Pancreas (tissue), 10 donors: ENCODE results near the gene TBXT. TPM values are rescaled to one million over a fixed set of nuclear protein-coding genes. Genes with fewer than 3 reads are reported as not detected.

ENCODE experiments used
- ATAC-seq, 4 donors: fragments of 200-7000 bp; cut with Tn5 transposase; one replicate each; pipeline versions ENCODE4 v1.8.0 to v1.9.1; 2020; ENCODE audit warnings: mild to moderate bottlenecking in 4 of 4, moderate library complexity in 4 of 4
- DNase-seq, 6 donors: peaks; one replicate each; pipeline ENCODE4 v3.0.0-alpha.2; 2020
- FAIRE-seq: peaks from 2 replicates; lab custom pipeline; 2012; peaks lifted over from hg19 to GRCh38; lab: Jason Lieb, UNC
- H3K27ac ChIP-seq, 4 donors: fragments of 200-600 bp; sonication (generic); 1 replicate in 3 of 4; 2 replicates in 1 of 4; pipeline versions ENCODE4 v1.5.0 to v1.8.0; 2020
- H3K27me3 ChIP-seq, 4 donors: fragments of 200-600 bp; one replicate each; pipeline ENCODE4 v1.8.0; 2021
- H3K36me3 ChIP-seq, 3 donors: fragments of 200-600 bp; sonication (generic) in 1 of 3; one replicate each; pipeline versions ENCODE4 v1.5.0 to v1.8.0; 2020 to 2021
- H3K4me1 ChIP-seq, 3 donors: fragments of 200-600 bp; one replicate each; pipeline ENCODE4 v1.8.0; 2021
- H3K4me3 ChIP-seq, 4 donors: fragments of 200-600 bp; sonication (generic) in 2 of 4; one replicate each; pipeline versions ENCODE4 v1.5.0 to v1.8.0; 2020 to 2021
- H3K9me3 ChIP-seq, 4 donors: fragments of 200-600 bp; one replicate each; pipeline ENCODE4 v1.8.0; 2021
- WGBS, 2 donors: extraction: QIAGEN DNeasy Blood & Tissue Kit; methylation state at CpG; one replicate each; pipeline ENCODE4 v1.1.7; 2013; 5-methylcytosine and 5-hydroxymethylcytosine counted together
- intact Hi-C, 3 donors: fragments of 100-400 bp; cut with DNase I; formaldehyde crosslinking; loops; one replicate each; pipeline versions ENCODE4 v1.11.1 to v1.14.2; 2022
- polyA plus RNA-seq, 2 donors: library from polyadenylated mRNA; stranded (reverse); fragments of 200-250 nt; gene quantifications; one replicate each; pipeline ENCODE4 v1.2.3, GENCODE V29; 2013
- total RNA-seq, 6 donors: library from RNA; stranded (reverse); fragmentation: NEBNext Ultra II Directional in 4 of 6; extraction: Animal tissue kit (Norgen Biotek cat#: 25700) in 4 of 6; gene quantifications; one replicate each; pipeline versions ENCODE4 v1.2.1 to v1.2.4, GENCODE V29; 2021 to 2023
- TF ChIP-seq, protein P1 (sequence below), 4 donors: fragments of 200-600 bp; sonication (generic) in 3 of 4; IDR thresholded peaks; one replicate each; pipeline versions ENCODE4 v1.5.0 to v1.8.0; 2021; ENCODE audit warnings: antibody characterized with exemption in 4 of 4
- donor health status: healthy with polysubstance abuse.
- donor health status: DM: no; HTN: no; CAD: no; lungs with moderate emphysema.
- donor health status: DM: no; HTN: no; CAD: no.
- donor health status: control.
- donor health status: control.
- donor health status: Bipolar disorder and iron deficiency.
- donor health status: DM: yes; HTN: yes; CAD: no.
- donor health status: DM: no; HTN: no; CAD: no.
- donor health status: DM: no; HTN: no; CAD: no.
- donor health status: DM: yes; HTN: yes; CAD: no.

The TBXT gene
- total RNA-seq (not detected), polyA plus RNA-seq (not detected)

DNA sequence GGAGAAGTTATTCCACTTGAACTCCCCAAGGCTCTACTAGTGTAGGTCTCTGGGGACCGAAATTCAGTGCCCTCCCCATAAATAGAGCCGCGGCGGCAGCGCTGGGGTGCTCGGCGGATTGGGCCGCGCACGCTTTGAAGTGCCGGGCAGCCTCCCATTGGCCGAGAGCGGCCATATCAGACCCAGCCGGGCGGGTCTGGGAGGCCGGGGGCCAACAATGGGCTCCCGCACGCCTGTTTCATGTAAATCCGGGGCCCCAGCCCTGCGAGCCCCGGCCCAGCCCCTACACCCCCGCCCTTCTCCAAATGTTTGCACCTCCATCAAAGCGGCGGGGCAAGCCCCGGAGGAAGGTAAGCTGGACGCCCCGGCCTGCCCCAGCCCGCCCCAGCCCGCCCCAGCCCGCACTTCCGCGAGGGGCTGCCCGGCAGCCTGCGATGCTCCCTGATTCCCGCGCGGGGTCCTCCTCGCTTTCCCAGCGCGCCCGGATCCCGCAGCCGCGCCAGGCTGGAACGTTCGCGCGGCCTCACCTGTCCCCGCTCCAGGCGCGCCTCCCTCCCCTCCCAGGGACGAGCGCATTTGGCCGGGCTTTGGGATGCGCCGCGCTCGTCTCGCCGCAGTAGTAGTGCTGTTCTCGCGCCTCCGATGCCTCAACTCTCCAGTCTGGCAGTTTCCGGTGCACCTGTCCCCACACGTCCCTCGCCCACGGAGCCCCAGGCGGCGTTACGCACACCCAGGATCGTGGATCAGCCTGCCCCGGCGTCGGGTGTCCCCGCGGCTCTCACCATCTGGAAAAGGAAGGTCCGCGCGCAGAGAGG lies at the start of gene TBXT:
Gene TBXT, minus strand, starts transcription at position 51 of the 815 bp plus-strand sequence. CDS start 260 bp downstream, outside the sequence.
- TF ChIP-seq, protein P1, sequence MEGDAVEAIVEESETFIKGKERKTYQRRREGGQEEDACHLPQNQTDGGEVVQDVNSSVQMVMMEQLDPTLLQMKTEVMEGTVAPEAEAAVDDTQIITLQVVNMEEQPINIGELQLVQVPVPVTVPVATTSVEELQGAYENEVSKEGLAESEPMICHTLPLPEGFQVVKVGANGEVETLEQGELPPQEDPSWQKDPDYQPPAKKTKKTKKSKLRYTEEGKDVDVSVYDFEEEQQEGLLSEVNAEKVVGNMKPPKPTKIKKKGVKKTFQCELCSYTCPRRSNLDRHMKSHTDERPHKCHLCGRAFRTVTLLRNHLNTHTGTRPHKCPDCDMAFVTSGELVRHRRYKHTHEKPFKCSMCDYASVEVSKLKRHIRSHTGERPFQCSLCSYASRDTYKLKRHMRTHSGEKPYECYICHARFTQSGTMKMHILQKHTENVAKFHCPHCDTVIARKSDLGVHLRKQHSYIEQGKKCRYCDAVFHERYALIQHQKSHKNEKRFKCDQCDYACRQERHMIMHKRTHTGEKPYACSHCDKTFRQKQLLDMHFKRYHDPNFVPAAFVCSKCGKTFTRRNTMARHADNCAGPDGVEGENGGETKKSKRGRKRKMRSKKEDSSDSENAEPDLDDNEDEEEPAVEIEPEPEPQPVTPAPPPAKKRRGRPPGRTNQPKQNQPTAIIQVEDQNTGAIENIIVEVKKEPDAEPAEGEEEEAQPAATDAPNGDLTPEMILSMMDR (IDR thresholded peaks at IDR 0.05) = no peak
- FAIRE-seq (no peak), DNase-seq (no peak), ATAC-seq (peak in 2 of 4 donors; percentile 22 to 34)
- H3K27ac ChIP-seq = no peak within 1 kb of the TSS
- H3K9me3 ChIP-seq = no peaks in the 10 kb centered on the region
- H3K27me3 ChIP-seq = peaks cover 0 to 45% (median 16%) of the 10 kb centered on the region in 4 donors
- no peaks in the 10 kb centered on the region for H3K36me3 ChIP-seq
- H3K4me3 ChIP-seq = peak within 1 kb of the TSS in 2 of 4 donors; percentile 6 to 35
- WGBS, 2 donors = 1 to 2% methylated on average over 66 to 79 of the region's 79 CpGs
- H3K4me1 ChIP-seq = peaks cover 0 to 6% (median 0%) of the 10 kb centered on the region in 3 donors
- intact Hi-C loops = no loop called here

DNA sequence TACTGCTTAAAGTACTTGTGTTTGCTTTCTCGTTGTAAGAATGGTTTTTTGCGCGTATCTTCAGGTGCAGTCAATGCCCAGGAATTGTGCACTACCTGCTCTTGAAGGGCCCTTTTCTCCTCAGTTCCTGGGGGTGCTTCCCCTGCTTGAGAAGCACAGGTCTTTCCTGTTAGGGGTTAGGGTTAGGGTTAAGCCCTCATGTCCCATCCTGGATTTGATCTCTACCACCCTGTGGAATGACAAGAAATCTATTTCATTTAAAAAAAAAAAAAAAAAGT lies 39.6 kb upstream of the TBXT start:
- DNase-seq (no peak), FAIRE-seq (no peak), ATAC-seq (no peak)
- TF ChIP-seq, protein P1 (IDR thresholded peaks at IDR 0.05) = no peak
- Histone ChIP-seq H3K36me3 (no peaks in the 10 kb centered on the region), H3K27me3 (peaks cover 0 to 3% (median 0%) of the 10 kb centered on the region in 4 donors), H3K27ac (no peak overlapping the region), H3K4me3 (no peak overlapping the region), H3K4me1 (no peaks in the 10 kb centered on the region), H3K9me3 (no peaks in the 10 kb centered on the region)
- WGBS, 2 donors = 91 to 95% methylated on average over 3 of the region's 3 CpGs
- intact Hi-C loops = no loop called here

- TF ChIP-seq, protein P1 (IDR thresholded peaks at IDR 0.05) = no peak
- intact Hi-C loops = no loop called here
- DNase-seq (no peak), FAIRE-seq (no peak), ATAC-seq (no peak)
- Histone ChIP-seq H3K27me3 (peaks cover 0 to 3% (median 0%) of the 10 kb centered on the region in 4 donors), H3K27ac (no peak overlapping the region), H3K9me3 (no peaks in the 10 kb centered on the region), H3K4me3 (no peak overlapping the region), H3K4me1 (no peaks in the 10 kb centered on the region), H3K36me3 (no peaks in the 10 kb centered on the region)
- WGBS, 2 donors = 81 to 85% methylated on average over 8 of the region's 8 CpGs
These were observed 39.0 kb upstream of the TBXT start for GRCh38 chr6:166206510-166207283.

- FAIRE-seq (no peak), DNase-seq (no peak), ATAC-seq (no peak)
- Histone ChIP-seq H3K36me3 (no peaks in the 10 kb centered on the region), H3K27me3 (peaks cover 0 to 3% (median 0%) of the 10 kb centered on the region in 4 donors), H3K27ac (no peak overlapping the region), H3K4me3 (no peak overlapping the region), H3K4me1 (no peaks in the 10 kb centered on the region), H3K9me3 (no peaks in the 10 kb centered on the region)
- 90% methylated on average over 9 of the region's 9 CpGs for WGBS, 2 donors
- intact Hi-C loops = no loop called here
- TF ChIP-seq, protein P1 (IDR thresholded peaks at IDR 0.05) = no peak
These were observed 38.4 kb upstream of the TBXT start for GRCh38 chr6:166206066-166206465.
